ENCODE measurements around the gene ANKRD33B.

- TF ChIP-seq GATA2 (IDR thresholded peaks at IDR 0.05; ENCODE audit: low read depth, low read length) (no peak), GATA3 (IDR thresholded peaks at IDR 0.05; ENCODE audit: low read depth, low read length) (no peak)
Observed at GRCh38 chr5:10685115-10685521, 121.2 kb downstream of the ANKRD33B start.
